Vagina (tissue), 2 donors: ENCODE results near the gene NTN3. TPM values are rescaled to one million over a fixed set of nuclear protein-coding genes. Genes with fewer than 3 reads are reported as not detected.

Experiments
- DNase-seq, 2 donors: peaks; one replicate each; pipeline ENCODE4 v3.0.0-alpha.2; 2017; ENCODE audit errors: extremely low spot score in 2 of 2
- H3K27ac ChIP-seq: fragments of 200-600 bp; sonication (generic); one replicate; pipeline ENCODE4 v1.5.1; 2019
- H3K27me3 ChIP-seq: fragments of 200-600 bp; sonication (generic); one replicate; pipeline ENCODE4 v1.5.1; 2019
- H3K36me3 ChIP-seq, 2 donors: fragments of 200-600 bp; sonication (generic); one replicate each; pipeline ENCODE4 v1.5.1; 2017 to 2019
- H3K4me1 ChIP-seq: fragments of 200-600 bp; sonication (generic); one replicate; pipeline ENCODE4 v1.5.1; 2019
- H3K4me3 ChIP-seq, 2 donors: fragments of 200-600 bp; sonication (generic); 1 replicate in 1 of 2; 2 replicates in 1 of 2; pipeline ENCODE4 v1.5.1; 2016 to 2019
- H3K9me3 ChIP-seq: fragments of 200-600 bp; sonication (generic); one replicate; pipeline ENCODE4 v1.5.1; 2019
- POLR2A ChIP-seq, 2 donors: fragments of 450-650 bp; IDR thresholded peaks; one replicate each; pipeline ENCODE4 v1.6.1; 2017; ENCODE audit warnings: antibody characterized with exemption in 2 of 2, mild to moderate bottlenecking in 2 of 2, moderate library complexity in 2 of 2
- POLR2AphosphoS5 ChIP-seq, 2 donors: sonication (generic); formaldehyde crosslinking; IDR thresholded peaks; one replicate each; pipeline ENCODE4 v1.9.0; 2017; ENCODE audit warnings: antibody characterized with exemption in 2 of 2, mild to moderate bottlenecking in 2 of 2, low read depth in 1 of 2; ENCODE audit not compliant: insufficient read depth in 1 of 2
- intact Hi-C: fragments of 100-400 bp; cut with DNase I; formaldehyde crosslinking; loops from one replicate; pipeline ENCODE4 v1.15.1; 2023
- microRNA-seq: library from miRNA; unstranded; fragments of <30 nt; microRNA quantifications from one replicate; pipeline ENCODE4, GENCODE V29; 2017; ENCODE audit warnings: borderline number of aligned reads, borderline replicate concordance
- small RNA-seq: library from RNA; depleted of rRNA; stranded (forward); fragments of <200 nt; gene quantifications from one replicate; pipeline ENCODE3, GENCODE V24; 2016
- total RNA-seq: library from RNA; depleted of rRNA; stranded (reverse); fragments of >200 nt; gene quantifications from one replicate; pipeline ENCODE4 v1.2.3, GENCODE V29; 2016
- TF ChIP-seq, protein P1 (sequence below), 3 experiments: fragments of 450-650 bp in 2 of 3; fragments of 200-600 bp in 1 of 3; sonication (generic) in 1 of 3; IDR thresholded peaks; one replicate each; pipeline ENCODE4 v1.5.1; 2017 to 2019; ENCODE audit warnings: antibody characterized with exemption in 3 of 3, mild to moderate bottlenecking in 2 of 3, moderate library complexity in 2 of 3

The NTN3 gene
- total RNA-seq, 1 donor from 2014 or later: not detected

DNA sequence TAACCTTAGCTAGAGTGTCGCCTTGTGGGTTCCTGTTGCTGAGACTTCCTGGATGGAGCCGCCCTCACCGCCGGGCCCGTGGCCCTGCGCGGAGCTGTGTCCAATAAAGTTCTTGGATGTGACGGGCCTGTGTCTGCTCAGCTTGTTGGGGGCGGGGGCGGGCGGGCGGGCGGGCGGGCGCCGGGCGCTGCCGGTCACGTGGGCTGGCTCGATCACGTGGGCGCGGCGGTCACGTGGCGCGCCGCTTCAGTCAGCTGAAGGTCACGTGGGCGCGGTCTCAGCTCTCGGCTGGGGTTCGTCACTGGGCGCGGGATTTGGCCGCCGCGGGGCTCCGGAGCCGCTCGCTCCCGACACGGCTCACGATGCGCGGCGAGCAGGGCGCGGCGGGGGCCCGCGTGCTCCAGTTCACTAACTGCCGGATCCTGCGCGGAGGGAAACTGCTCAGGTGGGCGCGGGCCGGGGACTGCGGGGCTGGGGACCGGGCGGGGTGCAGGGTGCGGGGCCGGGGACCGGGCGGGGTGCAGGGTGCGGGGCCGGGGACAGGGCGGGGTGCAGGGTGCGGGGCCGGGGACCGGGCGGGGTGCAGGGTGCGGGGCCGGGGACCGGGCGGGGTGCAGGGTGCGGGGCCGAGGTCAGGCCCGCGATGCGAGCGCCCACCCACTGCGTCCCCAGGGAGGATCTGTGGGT is 49.1 kb downstream of the NTN3 start, which contains the start of gene AMDHD2:
TSS of gene AMDHD2 (plus strand) at position 275 of the 687 bp plus-strand sequence. CDS start at position 363, 88 bp downstream.
- H3K36me3 ChIP-seq: peaks cover 0 to 13% of the 10 kb centered on the region in 2 donors
- intact Hi-C loops: no loop called here
- peak within 1 kb of the TSS; percentile 62 to 72 for H3K4me3 ChIP-seq
- no peak for DNase-seq
- TF ChIP-seq, protein P1, sequence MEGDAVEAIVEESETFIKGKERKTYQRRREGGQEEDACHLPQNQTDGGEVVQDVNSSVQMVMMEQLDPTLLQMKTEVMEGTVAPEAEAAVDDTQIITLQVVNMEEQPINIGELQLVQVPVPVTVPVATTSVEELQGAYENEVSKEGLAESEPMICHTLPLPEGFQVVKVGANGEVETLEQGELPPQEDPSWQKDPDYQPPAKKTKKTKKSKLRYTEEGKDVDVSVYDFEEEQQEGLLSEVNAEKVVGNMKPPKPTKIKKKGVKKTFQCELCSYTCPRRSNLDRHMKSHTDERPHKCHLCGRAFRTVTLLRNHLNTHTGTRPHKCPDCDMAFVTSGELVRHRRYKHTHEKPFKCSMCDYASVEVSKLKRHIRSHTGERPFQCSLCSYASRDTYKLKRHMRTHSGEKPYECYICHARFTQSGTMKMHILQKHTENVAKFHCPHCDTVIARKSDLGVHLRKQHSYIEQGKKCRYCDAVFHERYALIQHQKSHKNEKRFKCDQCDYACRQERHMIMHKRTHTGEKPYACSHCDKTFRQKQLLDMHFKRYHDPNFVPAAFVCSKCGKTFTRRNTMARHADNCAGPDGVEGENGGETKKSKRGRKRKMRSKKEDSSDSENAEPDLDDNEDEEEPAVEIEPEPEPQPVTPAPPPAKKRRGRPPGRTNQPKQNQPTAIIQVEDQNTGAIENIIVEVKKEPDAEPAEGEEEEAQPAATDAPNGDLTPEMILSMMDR (IDR thresholded peaks at IDR 0.05): no peak
- peak in 1 of 2 donors; percentile 48 for TF ChIP-seq POLR2A (IDR thresholded peaks at IDR 0.05)
- TF ChIP-seq POLR2AphosphoS5 (IDR thresholded peaks at IDR 0.05; ENCODE audit: insufficient read depth in 1 of 2, low read depth in 1 of 2): peak in 1 of 2 donors; percentile 36
- peak within 1 kb of the TSS; percentile 72 for H3K27ac ChIP-seq
- peaks cover 58% of the 10 kb centered on the region for H3K4me1 ChIP-seq
- H3K27me3 ChIP-seq: no peaks in the 10 kb centered on the region
- no peaks in the 10 kb centered on the region for H3K9me3 ChIP-seq

DNA sequence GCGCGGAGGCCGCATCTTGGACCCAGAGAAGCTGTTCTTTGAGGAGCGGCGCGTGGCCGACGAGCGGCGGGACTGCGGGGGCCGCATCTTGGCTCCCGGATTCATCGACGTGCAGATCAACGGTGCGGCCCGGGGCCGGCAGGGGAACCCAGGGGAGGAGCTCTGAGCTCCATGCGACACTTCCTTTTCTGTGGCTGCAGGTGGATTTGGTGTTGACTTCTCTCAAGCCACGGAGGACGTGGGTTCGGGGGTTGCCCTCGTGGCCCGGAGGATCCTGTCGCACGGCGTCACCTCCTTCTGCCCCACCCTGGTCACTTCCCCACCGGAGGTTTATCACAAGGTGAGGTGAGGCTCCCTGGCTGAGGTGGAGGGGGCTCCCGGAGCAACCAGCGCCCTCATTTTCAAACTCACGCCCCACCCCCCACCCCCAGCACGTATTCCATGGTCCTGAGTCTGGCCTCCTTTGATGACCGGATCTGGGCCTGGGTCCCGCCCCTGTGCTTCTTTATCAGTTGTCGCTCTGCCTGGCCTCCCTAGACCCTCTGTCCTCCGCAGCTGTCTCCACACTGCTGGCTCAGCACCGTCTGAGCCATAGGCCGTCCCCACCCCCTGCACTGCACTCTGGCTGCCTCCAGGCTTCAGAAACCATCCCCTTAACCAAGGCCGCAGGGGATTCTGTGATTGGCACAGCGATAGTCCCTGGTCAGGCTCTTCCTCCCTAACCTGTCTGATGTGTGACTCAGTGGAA is 49.9 kb downstream of the NTN3 start:
- peak in 1 of 2 donors; percentile 22 for TF ChIP-seq POLR2AphosphoS5 (IDR thresholded peaks at IDR 0.05; ENCODE audit: insufficient read depth in 1 of 2, low read depth in 1 of 2)
- TF ChIP-seq, protein P1 (IDR thresholded peaks at IDR 0.05): no peak
- no peak for TF ChIP-seq POLR2A (IDR thresholded peaks at IDR 0.05)
- Histone ChIP-seq H3K27ac (peak overlapping the region; percentile 72), H3K27me3 (no peaks in the 10 kb centered on the region), H3K4me3 (peak overlapping the region; percentile 62 to 72), H3K36me3 (peaks cover 0 to 13% of the 10 kb centered on the region in 2 donors), H3K4me1 (peaks cover 51% of the 10 kb centered on the region), H3K9me3 (no peaks in the 10 kb centered on the region)
- intact Hi-C loops: no loop called here
- no peak for DNase-seq

Small RNA genes within 50 kb of the gene (microRNA-seq; reads per million reads assigned to microRNA genes)
- gene MIR6767: not detected
- gene MIR6768: not detected

Small RNA genes within 50 kb of the gene (small RNA-seq; reads per million reads assigned to genes)
- gene AC093525.1 (not detected), gene MIR6768 (not detected)

Other genes with a start within 250 kb of the NTN3 start
- gene E4F1, start 247.7 kb upstream of the NTN3 start, total RNA-seq: 70.0 TPM
- gene DNASE1L2, start 234.9 kb upstream of the NTN3 start, total RNA-seq: 0.74 TPM
- 72.9 TPM for gene ECI1, start 219.7 kb upstream of the NTN3 start, total RNA-seq
- 130 TPM for gene RNPS1, start 203.2 kb upstream of the NTN3 start, total RNA-seq
- 5.4 TPM for gene ABCA3, start 130.6 kb upstream of the NTN3 start, total RNA-seq
- gene CCNF, start 41.9 kb upstream of the NTN3 start, total RNA-seq: 2.5 TPM
- 2.5 TPM for gene TEDC2, start 11.2 kb upstream of the NTN3 start, total RNA-seq
- 9.6 TPM for gene TBC1D24, start 3.8 kb downstream of the NTN3 start, total RNA-seq
- gene ATP6V0C, start 42.7 kb downstream of the NTN3 start, total RNA-seq: 133 TPM
- gene AMDHD2, start 49.1 kb downstream of the NTN3 start, total RNA-seq: 25.5 TPM
- gene CEMP1, start 60.1 kb downstream of the NTN3 start, total RNA-seq: not detected
- gene PDPK1, start 66.7 kb downstream of the NTN3 start, total RNA-seq: 29.2 TPM
- gene KCTD5, start 211.2 kb downstream of the NTN3 start, total RNA-seq: 19.4 TPM
- 61.6 TPM for gene PRSS27, start 248.9 kb downstream of the NTN3 start, total RNA-seq